GM23338 (cell line): Measurements from ENCODE around the gene ADAMTS13. TPM values are rescaled to one million over a fixed set of nuclear protein-coding genes. Genes with fewer than 3 reads are reported as not detected.

ENCODE experiments used
- ATAC-seq: fragments of 200-7000 bp; cut with Tn5 transposase; 3 replicates; pipeline ENCODE4 v1.9.1; 2020
- DNase-seq: peaks from one replicate; pipeline ENCODE4 v3.0.0-alpha.2; 2015; ENCODE audit warnings: low spot score
- H2AFZ ChIP-seq: fragments of 200-600 bp; sonication (generic); 2 replicates; pipeline ENCODE4 v1.8.0; 2016; ENCODE audit warnings: antibody characterized with exemption, mild to moderate bottlenecking, moderate library complexity
- H3F3A ChIP-seq: fragments of 200-600 bp; sonication (generic); replicated peaks from 2 replicates; pipeline ENCODE4 v1.8.0; 2017; ENCODE audit warnings: antibody characterized with exemption, mixed run types, low read depth
- H3K27ac ChIP-seq: fragments of 200-600 bp; sonication (generic); 2 replicates; pipeline ENCODE4 v1.6.1; 2016; ENCODE audit warnings: low read depth
- H3K27me3 ChIP-seq: fragments of 200-600 bp; sonication (generic); 2 replicates; pipeline ENCODE4 v1.8.0; 2016; ENCODE audit warnings: mild to moderate bottlenecking, mixed run types, moderate library complexity; ENCODE audit not compliant: insufficient read depth
- H3K36me3 ChIP-seq: fragments of 200-600 bp; sonication (generic); 2 replicates; pipeline ENCODE4 v1.8.0; 2016; ENCODE audit warnings: mild to moderate bottlenecking; ENCODE audit not compliant: insufficient read depth
- H3K4me1 ChIP-seq: fragments of 200-600 bp; sonication (generic); 2 replicates; pipeline ENCODE4 v1.8.0; 2016; ENCODE audit warnings: mild to moderate bottlenecking, moderate library complexity; ENCODE audit not compliant: insufficient read depth
- H3K4me2 ChIP-seq: fragments of 200-600 bp; sonication (generic); 2 replicates; pipeline ENCODE4 v1.7.1; 2017; ENCODE audit warnings: mixed run types
- H3K4me3 ChIP-seq: fragments of 200-600 bp; sonication (generic); 2 replicates; pipeline ENCODE4 v1.6.1; 2016; ENCODE audit warnings: mixed run types
- H3K79me2 ChIP-seq: fragments of 200-600 bp; sonication (generic); replicated peaks from 2 replicates; pipeline ENCODE4 v1.8.0; 2017; ENCODE audit warnings: mild to moderate bottlenecking; ENCODE audit not compliant: insufficient read depth
- H3K9me2 ChIP-seq: fragments of 200-600 bp; sonication (generic); 2 replicates; pipeline ENCODE4 v1.8.0; 2017; ENCODE audit not compliant: insufficient read depth
- H4K20me1 ChIP-seq: fragments of 200-600 bp; sonication (generic); replicated peaks from 2 replicates; pipeline ENCODE4 v1.8.0; 2017; ENCODE audit warnings: mild to moderate bottlenecking; ENCODE audit not compliant: insufficient read depth
- H3K27ac Mint-ChIP-seq: 2 replicates; pipeline ENCODE4 v1.8.0; 2020; ENCODE audit warnings: inconsistent platforms, mild to moderate bottlenecking, moderate library complexity, mixed read lengths
- H3K27me3 Mint-ChIP-seq: 3 replicates; pipeline ENCODE4 v1.8.0; 2022; ENCODE audit warnings: low read depth, mild to moderate bottlenecking, moderate library complexity, mixed read lengths, inconsistent platforms; ENCODE audit not compliant: insufficient read depth, poor library complexity
- H3K36me3 Mint-ChIP-seq: 3 replicates; pipeline ENCODE4 v1.8.0; 2021; ENCODE audit warnings: low read depth, mild to moderate bottlenecking, inconsistent platforms, moderate library complexity, mixed read lengths
- H3K4me1 Mint-ChIP-seq: 3 replicates; pipeline ENCODE4 v1.8.0; 2020; ENCODE audit warnings: mild to moderate bottlenecking, inconsistent platforms, mixed read lengths
- H3K4me3 Mint-ChIP-seq: 3 replicates; pipeline ENCODE4 v1.8.0; 2021; ENCODE audit warnings: moderate library complexity, mild to moderate bottlenecking, inconsistent platforms, mixed read lengths
- H3K9me3 Mint-ChIP-seq: 3 replicates; pipeline ENCODE4 v1.8.0; 2020; ENCODE audit warnings: moderate library complexity, mild to moderate bottlenecking, inconsistent platforms, mixed read lengths
- CREB1 ChIP-seq: fragments of 250-450 bp; sonication (Bioruptor Pico); IDR thresholded peaks from 2 replicates; pipeline ENCODE4 v1.5.0; 2020; ENCODE audit warnings: low read depth, mild to moderate bottlenecking, moderate library complexity
- EZH2 ChIP-seq: fragments of 200-600 bp; sonication (generic); IDR thresholded peaks from one replicate; pipeline ENCODE4 v1.8.0; 2017; ENCODE audit warnings: antibody characterized with exemption, mild to moderate bottlenecking, low read depth; ENCODE audit not compliant: unreplicated experiment
- EZH2phosphoT487 ChIP-seq: fragments of 200-600 bp; sonication (generic); IDR thresholded peaks from one replicate; pipeline ENCODE4 v1.8.1; 2018; ENCODE audit warnings: antibody characterized with exemption; ENCODE audit not compliant: unreplicated experiment
- JUNB ChIP-seq: IDR thresholded peaks from one replicate; pipeline ENCODE4 v1.6.1; 2016; ENCODE audit warnings: antibody characterized with exemption; ENCODE audit not compliant: unreplicated experiment
- NANOG ChIP-seq: IDR thresholded peaks from 2 replicates; pipeline ENCODE4 v1.6.1; 2016; ENCODE audit warnings: antibody characterized with exemption, borderline replicate concordance
- POLR2AphosphoS5 ChIP-seq: IDR thresholded peaks from 2 replicates; pipeline ENCODE4 v1.6.1; 2016; ENCODE audit warnings: antibody characterized with exemption, low read depth
- STAT1 ChIP-seq: IDR thresholded peaks from one replicate; pipeline ENCODE4 v1.6.1; 2016; ENCODE audit warnings: antibody characterized with exemption; ENCODE audit not compliant: unreplicated experiment
- ZNF114 ChIP-seq: fragments of 250-450 bp; sonication (Bioruptor Pico); IDR thresholded peaks from 2 replicates; pipeline ENCODE4 v1.5.0; 2020; ENCODE audit warnings: mild to moderate bottlenecking, moderate library complexity
- ZNF331 ChIP-seq: fragments of 250-450 bp; sonication (Bioruptor Pico); IDR thresholded peaks from 2 replicates; pipeline ENCODE4 v1.5.0; 2020; ENCODE audit warnings: low read depth, mild to moderate bottlenecking, moderate library complexity
- polyA plus RNA-seq: library from polyadenylated mRNA; unstranded; fragments of >200 nt; fragmentation: Nextera tagmentation; extraction: Ambion mirVana; gene quantifications from 2 replicates; pipeline ENCODE4 v1.2.1, GENCODE V29; 2016
- total RNA-seq: library from RNA; depleted of rRNA; stranded (reverse); fragments of >200 nt; shearing (Covaris generic); gene quantifications from 2 replicates; pipeline ENCODE4 v1.2.3, GENCODE V29; 2014
- TF ChIP-seq, protein P1 (sequence below), 2 experiments: fragments of 200-600 bp in 1 of 2; sonication (generic) in 1 of 2; conservative IDR thresholded peaks; 2 replicates each; pipeline versions ENCODE4 v1.5.1 to v1.6.1; 2016 to 2017; ENCODE audit warnings: antibody characterized with exemption in 2 of 2, low read depth in 2 of 2, mild to moderate bottlenecking in 2 of 2, moderate library complexity in 1 of 2
- TF ChIP-seq, protein P2 (sequence below): IDR thresholded peaks from 2 replicates; pipeline ENCODE4 v1.6.1; 2016; ENCODE audit warnings: antibody characterized with exemption
- TF ChIP-seq, protein P3 (sequence below): fragments of 250-450 bp; sonication (Bioruptor Pico); IDR thresholded peaks from 2 replicates; pipeline ENCODE4 v1.5.0; 2020; ENCODE audit warnings: mild to moderate bottlenecking, moderate library complexity
- TF ChIP-seq, protein P4 (sequence below): IDR thresholded peaks from one replicate; pipeline ENCODE4 v1.6.1; 2018; ENCODE audit warnings: antibody characterized with exemption; ENCODE audit not compliant: unreplicated experiment

The ADAMTS13 gene
- total and polyA plus RNA-seq, 2 experiments from 2014 or later: 6.0 TPM

DNA sequence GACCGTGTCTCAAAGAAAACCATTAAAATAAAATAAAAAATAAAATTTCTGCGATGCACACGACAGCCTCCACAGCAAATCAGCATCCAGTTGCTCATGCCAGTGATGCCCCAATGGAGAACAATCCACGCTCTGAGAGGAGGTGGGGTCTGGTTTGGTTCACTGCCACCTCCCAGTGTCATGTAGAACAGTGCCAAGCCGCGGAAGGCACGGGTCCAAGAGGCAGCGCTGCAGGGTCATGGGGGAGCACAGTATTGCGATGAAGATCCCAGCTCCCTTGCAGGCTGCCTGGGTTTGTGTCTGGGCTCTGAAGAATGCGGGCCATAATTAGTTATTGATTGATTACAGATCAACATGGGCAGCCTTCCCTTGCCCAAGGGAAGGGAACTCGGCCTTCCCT, 31.5 kb downstream of the ADAMTS13 start:
- H3F3A ChIP-seq: no peaks in the 10 kb centered on the region
- no peaks in the 10 kb centered on the region for H3K27me3 ChIP-seq
- no peaks in the 10 kb centered on the region for H3K36me3 ChIP-seq
- no peak overlapping the region for H3K4me2 ChIP-seq
- Mint-ChIP-seq H3K4me3 (no peak overlapping the region), H3K4me1 (0 out of 3 replicates have a peak, but pooled peaks cover under 1% of the 10 kb centered on the region), H3K27ac (no peak overlapping the region), H3K36me3 (no peaks in the 10 kb centered on the region), H3K9me3 (no peaks in the 10 kb centered on the region), H3K27me3 (peaks cover 5% of the 10 kb centered on the region)
- peaks cover 3% of the 10 kb centered on the region; the same call in 1 of the 2 replicates for H3K4me1 ChIP-seq
- no peak overlapping the region for H3K27ac ChIP-seq
- ATAC-seq (no peak), DNase-seq (no peak)
- H4K20me1 ChIP-seq: no peaks in the 10 kb centered on the region
- TF ChIP-seq, protein P1, sequence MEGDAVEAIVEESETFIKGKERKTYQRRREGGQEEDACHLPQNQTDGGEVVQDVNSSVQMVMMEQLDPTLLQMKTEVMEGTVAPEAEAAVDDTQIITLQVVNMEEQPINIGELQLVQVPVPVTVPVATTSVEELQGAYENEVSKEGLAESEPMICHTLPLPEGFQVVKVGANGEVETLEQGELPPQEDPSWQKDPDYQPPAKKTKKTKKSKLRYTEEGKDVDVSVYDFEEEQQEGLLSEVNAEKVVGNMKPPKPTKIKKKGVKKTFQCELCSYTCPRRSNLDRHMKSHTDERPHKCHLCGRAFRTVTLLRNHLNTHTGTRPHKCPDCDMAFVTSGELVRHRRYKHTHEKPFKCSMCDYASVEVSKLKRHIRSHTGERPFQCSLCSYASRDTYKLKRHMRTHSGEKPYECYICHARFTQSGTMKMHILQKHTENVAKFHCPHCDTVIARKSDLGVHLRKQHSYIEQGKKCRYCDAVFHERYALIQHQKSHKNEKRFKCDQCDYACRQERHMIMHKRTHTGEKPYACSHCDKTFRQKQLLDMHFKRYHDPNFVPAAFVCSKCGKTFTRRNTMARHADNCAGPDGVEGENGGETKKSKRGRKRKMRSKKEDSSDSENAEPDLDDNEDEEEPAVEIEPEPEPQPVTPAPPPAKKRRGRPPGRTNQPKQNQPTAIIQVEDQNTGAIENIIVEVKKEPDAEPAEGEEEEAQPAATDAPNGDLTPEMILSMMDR (conservative IDR thresholded peaks at IDR 0.05; ENCODE audit: low read depth in 2 of 2): no peak
- TF ChIP-seq EZH2: no peak
- no peak for TF ChIP-seq ZNF331 (CRISPR knock-in tag)
- no peak for TF ChIP-seq JUNB
- no peak for TF ChIP-seq EZH2phosphoT487
- TF ChIP-seq NANOG: no peak
- no peak for TF ChIP-seq POLR2AphosphoS5
- TF ChIP-seq, protein P2, sequence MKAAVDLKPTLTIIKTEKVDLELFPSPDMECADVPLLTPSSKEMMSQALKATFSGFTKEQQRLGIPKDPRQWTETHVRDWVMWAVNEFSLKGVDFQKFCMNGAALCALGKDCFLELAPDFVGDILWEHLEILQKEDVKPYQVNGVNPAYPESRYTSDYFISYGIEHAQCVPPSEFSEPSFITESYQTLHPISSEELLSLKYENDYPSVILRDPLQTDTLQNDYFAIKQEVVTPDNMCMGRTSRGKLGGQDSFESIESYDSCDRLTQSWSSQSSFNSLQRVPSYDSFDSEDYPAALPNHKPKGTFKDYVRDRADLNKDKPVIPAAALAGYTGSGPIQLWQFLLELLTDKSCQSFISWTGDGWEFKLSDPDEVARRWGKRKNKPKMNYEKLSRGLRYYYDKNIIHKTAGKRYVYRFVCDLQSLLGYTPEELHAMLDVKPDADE: no peak
- no peak for TF ChIP-seq CREB1 (CRISPR knock-in tag)
- no peak for TF ChIP-seq STAT1
- TF ChIP-seq, protein P3, sequence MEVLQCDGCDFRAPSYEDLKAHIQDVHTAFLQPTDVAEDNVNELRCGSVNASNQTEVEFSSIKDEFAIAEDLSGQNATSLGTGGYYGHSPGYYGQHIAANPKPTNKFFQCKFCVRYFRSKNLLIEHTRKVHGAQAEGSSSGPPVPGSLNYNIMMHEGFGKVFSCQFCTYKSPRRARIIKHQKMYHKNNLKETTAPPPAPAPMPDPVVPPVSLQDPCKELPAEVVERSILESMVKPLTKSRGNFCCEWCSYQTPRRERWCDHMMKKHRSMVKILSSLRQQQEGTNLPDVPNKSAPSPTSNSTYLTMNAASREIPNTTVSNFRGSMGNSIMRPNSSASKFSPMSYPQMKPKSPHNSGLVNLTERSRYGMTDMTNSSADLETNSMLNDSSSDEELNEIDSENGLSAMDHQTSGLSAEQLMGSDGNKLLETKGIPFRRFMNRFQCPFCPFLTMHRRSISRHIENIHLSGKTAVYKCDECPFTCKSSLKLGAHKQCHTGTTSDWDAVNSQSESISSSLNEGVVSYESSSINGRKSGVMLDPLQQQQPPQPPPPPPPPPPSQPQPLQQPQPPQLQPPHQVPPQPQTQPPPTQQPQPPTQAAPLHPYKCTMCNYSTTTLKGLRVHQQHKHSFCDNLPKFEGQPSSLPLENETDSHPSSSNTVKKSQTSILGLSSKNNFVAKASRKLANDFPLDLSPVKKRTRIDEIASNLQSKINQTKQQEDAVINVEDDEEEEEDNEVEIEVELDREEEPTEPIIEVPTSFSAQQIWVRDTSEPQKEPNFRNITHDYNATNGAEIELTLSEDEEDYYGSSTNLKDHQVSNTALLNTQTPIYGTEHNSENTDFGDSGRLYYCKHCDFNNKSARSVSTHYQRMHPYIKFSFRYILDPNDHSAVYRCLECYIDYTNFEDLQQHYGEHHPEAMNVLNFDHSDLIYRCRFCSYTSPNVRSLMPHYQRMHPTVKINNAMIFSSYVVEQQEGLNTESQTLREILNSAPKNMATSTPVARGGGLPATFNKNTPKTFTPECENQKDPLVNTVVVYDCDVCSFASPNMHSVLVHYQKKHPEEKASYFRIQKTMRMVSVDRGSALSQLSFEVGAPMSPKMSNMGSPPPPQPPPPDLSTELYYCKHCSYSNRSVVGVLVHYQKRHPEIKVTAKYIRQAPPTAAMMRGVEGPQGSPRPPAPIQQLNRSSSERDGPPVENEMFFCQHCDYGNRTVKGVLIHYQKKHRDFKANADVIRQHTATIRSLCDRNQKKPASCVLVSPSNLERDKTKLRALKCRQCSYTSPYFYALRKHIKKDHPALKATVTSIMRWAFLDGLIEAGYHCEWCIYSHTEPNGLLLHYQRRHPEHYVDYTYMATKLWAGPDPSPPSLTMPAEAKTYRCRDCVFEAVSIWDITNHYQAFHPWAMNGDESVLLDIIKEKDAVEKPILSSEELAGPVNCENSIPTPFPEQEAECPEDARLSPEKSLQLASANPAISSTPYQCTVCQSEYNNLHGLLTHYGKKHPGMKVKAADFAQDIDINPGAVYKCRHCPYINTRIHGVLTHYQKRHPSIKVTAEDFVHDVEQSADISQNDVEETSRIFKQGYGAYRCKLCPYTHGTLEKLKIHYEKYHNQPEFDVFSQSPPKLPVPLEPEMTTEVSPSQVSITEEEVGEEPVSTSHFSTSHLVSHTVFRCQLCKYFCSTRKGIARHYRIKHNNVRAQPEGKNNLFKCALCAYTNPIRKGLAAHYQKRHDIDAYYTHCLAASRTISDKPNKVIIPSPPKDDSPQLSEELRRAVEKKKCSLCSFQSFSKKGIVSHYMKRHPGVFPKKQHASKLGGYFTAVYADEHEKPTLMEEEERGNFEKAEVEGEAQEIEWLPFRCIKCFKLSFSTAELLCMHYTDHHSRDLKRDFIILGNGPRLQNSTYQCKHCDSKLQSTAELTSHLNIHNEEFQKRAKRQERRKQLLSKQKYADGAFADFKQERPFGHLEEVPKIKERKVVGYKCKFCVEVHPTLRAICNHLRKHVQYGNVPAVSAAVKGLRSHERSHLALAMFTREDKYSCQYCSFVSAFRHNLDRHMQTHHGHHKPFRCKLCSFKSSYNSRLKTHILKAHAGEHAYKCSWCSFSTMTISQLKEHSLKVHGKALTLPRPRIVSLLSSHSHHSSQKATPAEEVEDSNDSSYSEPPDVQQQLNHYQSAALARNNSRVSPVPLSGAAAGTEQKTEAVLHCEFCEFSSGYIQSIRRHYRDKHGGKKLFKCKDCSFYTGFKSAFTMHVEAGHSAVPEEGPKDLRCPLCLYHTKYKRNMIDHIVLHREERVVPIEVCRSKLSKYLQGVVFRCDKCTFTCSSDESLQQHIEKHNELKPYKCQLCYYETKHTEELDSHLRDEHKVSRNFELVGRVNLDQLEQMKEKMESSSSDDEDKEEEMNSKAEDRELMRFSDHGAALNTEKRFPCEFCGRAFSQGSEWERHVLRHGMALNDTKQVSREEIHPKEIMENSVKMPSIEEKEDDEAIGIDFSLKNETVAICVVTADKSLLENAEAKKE (CRISPR knock-in tag): no peak
- no peak for TF ChIP-seq ZNF114 (CRISPR knock-in tag)
- TF ChIP-seq, protein P4, sequence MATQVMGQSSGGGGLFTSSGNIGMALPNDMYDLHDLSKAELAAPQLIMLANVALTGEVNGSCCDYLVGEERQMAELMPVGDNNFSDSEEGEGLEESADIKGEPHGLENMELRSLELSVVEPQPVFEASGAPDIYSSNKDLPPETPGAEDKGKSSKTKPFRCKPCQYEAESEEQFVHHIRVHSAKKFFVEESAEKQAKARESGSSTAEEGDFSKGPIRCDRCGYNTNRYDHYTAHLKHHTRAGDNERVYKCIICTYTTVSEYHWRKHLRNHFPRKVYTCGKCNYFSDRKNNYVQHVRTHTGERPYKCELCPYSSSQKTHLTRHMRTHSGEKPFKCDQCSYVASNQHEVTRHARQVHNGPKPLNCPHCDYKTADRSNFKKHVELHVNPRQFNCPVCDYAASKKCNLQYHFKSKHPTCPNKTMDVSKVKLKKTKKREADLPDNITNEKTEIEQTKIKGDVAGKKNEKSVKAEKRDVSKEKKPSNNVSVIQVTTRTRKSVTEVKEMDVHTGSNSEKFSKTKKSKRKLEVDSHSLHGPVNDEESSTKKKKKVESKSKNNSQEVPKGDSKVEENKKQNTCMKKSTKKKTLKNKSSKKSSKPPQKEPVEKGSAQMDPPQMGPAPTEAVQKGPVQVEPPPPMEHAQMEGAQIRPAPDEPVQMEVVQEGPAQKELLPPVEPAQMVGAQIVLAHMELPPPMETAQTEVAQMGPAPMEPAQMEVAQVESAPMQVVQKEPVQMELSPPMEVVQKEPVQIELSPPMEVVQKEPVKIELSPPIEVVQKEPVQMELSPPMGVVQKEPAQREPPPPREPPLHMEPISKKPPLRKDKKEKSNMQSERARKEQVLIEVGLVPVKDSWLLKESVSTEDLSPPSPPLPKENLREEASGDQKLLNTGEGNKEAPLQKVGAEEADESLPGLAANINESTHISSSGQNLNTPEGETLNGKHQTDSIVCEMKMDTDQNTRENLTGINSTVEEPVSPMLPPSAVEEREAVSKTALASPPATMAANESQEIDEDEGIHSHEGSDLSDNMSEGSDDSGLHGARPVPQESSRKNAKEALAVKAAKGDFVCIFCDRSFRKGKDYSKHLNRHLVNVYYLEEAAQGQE: no peak
- H3K9me2 ChIP-seq: no peaks in the 10 kb centered on the region
- H3K4me3 ChIP-seq: no peak overlapping the region
- no peaks in the 10 kb centered on the region for H3K79me2 ChIP-seq
- H2AFZ ChIP-seq: no peak overlapping the region
